Ascending aorta (tissue), 2 donors: ENCODE data around the gene FGFR1OP2. TPM values are rescaled to one million over a fixed set of nuclear protein-coding genes. Genes with fewer than 3 reads are reported as not detected.
"Not testable (repeated sequence)": the region's sequence is repeated elsewhere in the genome, so short reads cannot be mapped to it uniquely, and the experiment has no call there.

Experiments used
- DNase-seq, 2 donors: peaks; one replicate each; pipeline ENCODE4 v3.0.0-alpha.2; 2019; ENCODE audit warnings: low spot score in 2 of 2
- H3K27ac ChIP-seq, 2 donors: fragments of 200-600 bp; sonication (generic); one replicate each; pipeline ENCODE4 v1.5.1; 2016 to 2017; ENCODE audit warnings: mild to moderate bottlenecking in 1 of 2
- H3K27me3 ChIP-seq: fragments of 200-600 bp; sonication (generic); one replicate; pipeline ENCODE4 v1.5.1; 2017
- H3K36me3 ChIP-seq, 2 donors: fragments of 200-600 bp; sonication (generic); one replicate each; pipeline ENCODE4 v1.5.1; 2016
- H3K4me1 ChIP-seq, 2 donors: fragments of 200-600 bp; sonication (generic); one replicate each; pipeline ENCODE4 v1.5.1; 2016 to 2017; ENCODE audit warnings: mild to moderate bottlenecking in 1 of 2
- H3K4me3 ChIP-seq, 2 donors: fragments of 200-600 bp; sonication (generic); one replicate each; pipeline ENCODE4 v1.5.1; 2016 to 2017; ENCODE audit warnings: mild to moderate bottlenecking in 1 of 2
- H3K9me3 ChIP-seq, 2 donors: fragments of 200-600 bp; sonication (generic); one replicate each; pipeline ENCODE4 v1.5.1; 2016
- intact Hi-C: fragments of 100-400 bp; cut with DNase I; formaldehyde crosslinking; loops from one replicate; pipeline ENCODE4 v1.15.1; 2023
- total RNA-seq: library from RNA; depleted of rRNA; stranded (reverse); fragments of >200 nt; gene quantifications from one replicate; pipeline ENCODE4 v1.1.0, GENCODE V29; 2016
- TF ChIP-seq, protein P1 (sequence below), 3 experiments: fragments of 200-600 bp in 2 of 3; fragments of 450-650 bp in 1 of 3; sonication (generic) in 2 of 3; IDR thresholded peaks; one replicate each; pipeline ENCODE4 v1.5.1; 2016 to 2019; ENCODE audit warnings: antibody characterized with exemption in 3 of 3, mild to moderate bottlenecking in 1 of 3, moderate library complexity in 1 of 3

FGFR1OP2 gene
- total RNA-seq, 1 donor from 2014 or later = 34.3 TPM

DNA sequence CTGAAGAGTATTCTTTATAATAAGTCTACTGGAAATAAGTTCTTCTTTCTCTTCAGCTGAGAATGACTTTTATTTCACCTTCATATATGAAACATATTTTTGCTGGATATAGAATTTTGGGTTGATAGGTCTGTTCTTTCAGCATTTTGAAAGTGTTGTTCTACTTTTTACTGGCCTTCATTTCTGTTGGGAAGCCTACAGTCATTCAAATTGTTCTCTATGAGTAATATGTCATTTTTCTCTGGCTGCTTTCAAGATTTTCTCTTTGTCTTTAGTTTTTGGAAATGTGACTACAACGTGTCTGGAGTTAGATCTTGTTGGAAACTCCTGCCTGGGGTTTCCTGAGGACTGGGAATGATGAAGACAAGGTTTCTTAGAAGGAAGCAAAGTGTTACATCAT is 10.0 kb downstream of the FGFR1OP2 start:
- Histone ChIP-seq H3K9me3 (peaks cover 0 to 12% of the 10 kb centered on the region in 2 donors), H3K4me3 (no peak overlapping the region), H3K27ac (no peak overlapping the region), H3K27me3 (no peaks in the 10 kb centered on the region), H3K4me1 (peaks cover 0 to 2% of the 10 kb centered on the region in 2 donors), H3K36me3 (peaks cover 0 to 6% of the 10 kb centered on the region in 2 donors)
- DNase-seq = no peak
- TF ChIP-seq, protein P1, sequence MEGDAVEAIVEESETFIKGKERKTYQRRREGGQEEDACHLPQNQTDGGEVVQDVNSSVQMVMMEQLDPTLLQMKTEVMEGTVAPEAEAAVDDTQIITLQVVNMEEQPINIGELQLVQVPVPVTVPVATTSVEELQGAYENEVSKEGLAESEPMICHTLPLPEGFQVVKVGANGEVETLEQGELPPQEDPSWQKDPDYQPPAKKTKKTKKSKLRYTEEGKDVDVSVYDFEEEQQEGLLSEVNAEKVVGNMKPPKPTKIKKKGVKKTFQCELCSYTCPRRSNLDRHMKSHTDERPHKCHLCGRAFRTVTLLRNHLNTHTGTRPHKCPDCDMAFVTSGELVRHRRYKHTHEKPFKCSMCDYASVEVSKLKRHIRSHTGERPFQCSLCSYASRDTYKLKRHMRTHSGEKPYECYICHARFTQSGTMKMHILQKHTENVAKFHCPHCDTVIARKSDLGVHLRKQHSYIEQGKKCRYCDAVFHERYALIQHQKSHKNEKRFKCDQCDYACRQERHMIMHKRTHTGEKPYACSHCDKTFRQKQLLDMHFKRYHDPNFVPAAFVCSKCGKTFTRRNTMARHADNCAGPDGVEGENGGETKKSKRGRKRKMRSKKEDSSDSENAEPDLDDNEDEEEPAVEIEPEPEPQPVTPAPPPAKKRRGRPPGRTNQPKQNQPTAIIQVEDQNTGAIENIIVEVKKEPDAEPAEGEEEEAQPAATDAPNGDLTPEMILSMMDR (IDR thresholded peaks at IDR 0.05) = no peak
- intact Hi-C loops = no loop called here

DNA sequence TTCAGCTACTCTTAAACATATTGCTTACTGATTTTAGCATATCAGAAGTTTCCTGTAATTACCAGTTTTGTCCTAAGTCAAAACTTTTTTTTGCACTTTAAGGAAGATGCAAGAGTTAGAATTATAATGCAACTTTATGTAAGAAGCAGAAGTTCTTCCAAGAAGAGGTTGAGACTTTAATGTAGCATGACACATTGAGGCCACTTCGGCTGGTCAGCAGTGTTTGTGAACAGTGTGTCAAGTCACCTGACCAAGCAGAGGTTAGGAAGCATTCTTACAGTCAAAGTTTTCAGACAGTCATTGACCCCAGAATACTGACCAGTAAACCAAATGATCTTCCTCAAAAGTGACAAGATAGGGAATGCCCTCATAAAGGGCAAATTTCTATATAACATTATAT is 15.2 kb downstream of the FGFR1OP2 start:
- H3K9me3 ChIP-seq = peaks cover 0 to 5% of the 10 kb centered on the region in 2 donors
- TF ChIP-seq, protein P1 (IDR thresholded peaks at IDR 0.05) = no peak
- no peak overlapping the region for H3K27ac ChIP-seq
- DNase-seq = peak in 1 of 2 donors; percentile 23
- peaks cover 18 to 31% of the 10 kb centered on the region in 2 donors for H3K36me3 ChIP-seq
- intact Hi-C loops = no loop called here
- H3K27me3 ChIP-seq = no peaks in the 10 kb centered on the region
- H3K4me1 ChIP-seq = no peaks in the 10 kb centered on the region
- H3K4me3 ChIP-seq = no peak overlapping the region

DNA sequence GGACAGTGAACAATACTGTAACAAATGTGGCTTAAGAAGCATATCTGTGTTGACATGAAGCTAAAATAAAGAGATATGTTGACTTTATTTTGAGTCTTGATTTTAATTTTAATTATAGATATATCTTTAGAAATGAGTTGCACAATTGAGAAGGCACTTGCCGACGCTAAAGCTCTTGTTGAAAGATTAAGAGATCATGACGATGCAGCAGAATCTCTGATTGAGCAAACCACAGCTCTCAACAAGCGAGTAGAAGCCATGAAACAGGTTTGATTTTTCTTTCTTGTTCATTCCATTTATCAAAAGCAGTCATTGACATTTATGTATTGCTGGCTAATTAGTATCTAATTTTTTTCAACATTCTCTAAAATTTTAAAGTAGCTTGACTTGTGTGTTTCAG is 15.8 kb downstream of the FGFR1OP2 start:
- Histone ChIP-seq H3K36me3 (peaks cover 23 to 32% of the 10 kb centered on the region in 2 donors), H3K4me3 (no peak overlapping the region), H3K4me1 (no peaks in the 10 kb centered on the region), H3K9me3 (no peaks in the 10 kb centered on the region), H3K27ac (no peak overlapping the region), H3K27me3 (no peaks in the 10 kb centered on the region)
- DNase-seq = no peak
- TF ChIP-seq, protein P1 (IDR thresholded peaks at IDR 0.05) = no peak
- intact Hi-C loops = no loop called here

DNA sequence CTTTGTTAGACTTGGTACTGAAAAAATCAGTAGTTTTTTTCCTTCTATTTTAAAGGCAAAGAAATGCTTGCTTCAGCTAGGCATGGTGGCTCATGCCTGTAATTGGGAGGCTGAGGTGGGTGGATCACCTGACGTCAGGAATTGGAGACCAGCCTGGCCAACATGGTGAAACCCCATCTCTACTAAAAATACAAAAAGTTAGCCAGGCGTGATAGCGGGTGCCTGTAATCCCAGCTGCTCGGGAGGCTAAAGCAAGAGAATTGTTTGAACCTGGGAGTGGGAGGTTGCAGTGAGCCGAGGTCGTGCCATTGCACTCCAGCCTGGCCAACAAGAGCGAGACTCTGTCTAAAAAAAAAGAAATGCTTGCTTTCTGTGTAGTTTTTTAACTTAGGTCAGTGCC is 23.1 kb downstream of the FGFR1OP2 start:
- H3K27ac ChIP-seq, intact Hi-C loops, DNase-seq, H3K9me3 ChIP-seq, H3K4me1 ChIP-seq, H3K4me3 ChIP-seq, H3K27me3 ChIP-seq: not testable (repeated sequence)
- peaks cover 38 to 57% of the 10 kb centered on the region in 2 donors for H3K36me3 ChIP-seq

DNA sequence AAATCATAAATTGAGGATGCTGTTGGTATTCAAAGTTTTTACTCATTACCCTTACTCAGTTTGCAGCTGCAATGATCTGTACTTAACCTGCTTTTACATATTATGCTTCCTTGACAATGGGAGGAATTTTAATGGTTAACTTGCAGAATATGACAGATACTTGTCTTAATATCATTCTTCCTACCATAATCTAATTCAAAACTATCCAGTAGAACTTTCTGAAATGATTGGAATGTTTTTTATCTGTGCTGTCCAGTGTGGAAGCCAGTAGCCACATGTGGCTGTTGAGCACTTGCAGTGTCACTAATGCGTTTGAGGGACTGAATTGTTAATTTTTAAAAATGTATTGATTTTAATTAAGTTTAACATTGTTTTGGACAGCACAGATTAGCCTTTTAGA is 23.5 kb downstream of the FGFR1OP2 start:
- intact Hi-C loops = no loop called here

DNA sequence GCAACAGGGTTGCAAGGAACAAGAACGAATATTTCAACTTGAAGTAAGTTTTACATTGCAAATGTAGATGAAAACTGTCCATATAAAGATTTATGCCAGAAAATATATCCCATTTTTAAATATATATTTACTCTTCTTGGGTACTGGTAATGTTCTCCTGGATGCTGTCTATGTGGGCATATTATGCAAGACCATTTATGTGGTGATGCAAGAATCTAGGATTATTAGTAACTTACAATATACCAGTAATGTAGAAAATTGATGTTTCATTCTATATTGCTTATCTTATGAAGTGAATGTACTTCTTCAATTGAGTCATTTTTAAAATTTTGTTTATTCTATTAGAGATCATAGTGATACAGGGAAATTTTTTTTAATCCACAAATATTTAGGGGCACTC is 25.1 kb downstream of the FGFR1OP2 start:
- no peaks in the 10 kb centered on the region for H3K27me3 ChIP-seq
- H3K27ac ChIP-seq = no peak overlapping the region
- H3K4me1 ChIP-seq = no peaks in the 10 kb centered on the region
- no peak overlapping the region for H3K4me3 ChIP-seq
- peaks cover 28 to 45% of the 10 kb centered on the region in 2 donors for H3K36me3 ChIP-seq
- intact Hi-C loops = no loop called here
- H3K9me3 ChIP-seq = no peaks in the 10 kb centered on the region
- TF ChIP-seq, protein P1 (IDR thresholded peaks at IDR 0.05) = no peak
- DNase-seq = no peak

More for the DNA sequence above, 23.5 kb downstream of the FGFR1OP2 start:
- Histone ChIP-seq H3K36me3 (peaks cover 34 to 55% of the 10 kb centered on the region in 2 donors), H3K4me1 (no peaks in the 10 kb centered on the region), H3K4me3 (no peak overlapping the region), H3K27ac (no peak overlapping the region), H3K9me3 (no peaks in the 10 kb centered on the region), H3K27me3 (no peaks in the 10 kb centered on the region)
- TF ChIP-seq, protein P1 (IDR thresholded peaks at IDR 0.05) = no peak
- no peak for DNase-seq
